Bone marrow (tissue), 2 donors: ENCODE measurements around the gene HS2ST1.
"Not testable (repeated sequence)": the region's sequence is repeated elsewhere in the genome, so short reads cannot be mapped to it uniquely, and the experiment has no call there.

Source experiments
- DNase-seq, 2 donors: peaks; one replicate each; lab custom pipeline; 2025; lab: John Stamatoyannopoulos, UW

The HS2ST1 gene

GRCh38 chr1:87066708-87067107 lies 152.3 kb downstream of the HS2ST1 start:
- DNase-seq = not testable (repeated sequence)

GRCh38 chr1:87072411-87072810 lies 158.0 kb downstream of the HS2ST1 start:
- DNase-seq = no peak

GRCh38 chr1:87072904-87073303 lies 158.5 kb downstream of the HS2ST1 start:
- DNase-seq = no peak

GRCh38 chr1:87074001-87074795 lies 159.8 kb downstream of the HS2ST1 start:
- DNase-seq = no peak

GRCh38 chr1:87077959-87078639 lies 163.7 kb downstream of the HS2ST1 start:
- no peak for DNase-seq

GRCh38 chr1:87084244-87084836 lies 169.9 kb downstream of the HS2ST1 start:
- DNase-seq = peak in 1 of 2 donors; percentile 38

- DNase-seq = no peak
These were observed 171.7 kb downstream of the HS2ST1 start for GRCh38 chr1:87086120-87086519.

GRCh38 chr1:87089070-87089736 lies 174.8 kb downstream of the HS2ST1 start:
- no peak for DNase-seq

- DNase-seq = no peak
These were observed 175.4 kb downstream of the HS2ST1 start for GRCh38 chr1:87089823-87090222.

- DNase-seq = peak in 1 of 2 donors; percentile 52
These were observed 177.0 kb downstream of the HS2ST1 start for GRCh38 chr1:87091425-87091824.

- no peak for DNase-seq
These were observed 178.4 kb downstream of the HS2ST1 start for GRCh38 chr1:87092846-87093245.

- DNase-seq = no peak
These were observed 178.9 kb downstream of the HS2ST1 start for GRCh38 chr1:87093286-87093685.

GRCh38 chr1:87094238-87094637 lies 179.8 kb downstream of the HS2ST1 start:
- DNase-seq = no peak

- no peak for DNase-seq
These were observed 185.8 kb downstream of the HS2ST1 start for GRCh38 chr1:87100271-87100670.

GRCh38 chr1:87103074-87103473 lies 188.6 kb downstream of the HS2ST1 start:
- DNase-seq = no peak

GRCh38 chr1:87104140-87104539 lies 189.7 kb downstream of the HS2ST1 start:
- no peak for DNase-seq

GRCh38 chr1:87104945-87105344 lies 190.5 kb downstream of the HS2ST1 start:
- DNase-seq = no peak

GRCh38 chr1:87106144-87106543 lies 191.7 kb downstream of the HS2ST1 start:
- DNase-seq = no peak

- no peak for DNase-seq
These were observed 192.4 kb downstream of the HS2ST1 start for GRCh38 chr1:87106867-87107266.

GRCh38 chr1:87108228-87108627 lies 193.8 kb downstream of the HS2ST1 start:
- DNase-seq = no peak

- no peak for DNase-seq
These were observed 194.5 kb downstream of the HS2ST1 start for GRCh38 chr1:87108814-87109411.
